Measurements from ENCODE around the gene CNGA3.
A peak's percentile ranks its signal among the peaks of the same experiment; 100 is the strongest.

Gene CNGA3

GRCh38 chr2:98444436-98445176, 98.3 kb downstream of the CNGA3 start, which contains the start of gene INPP4A:
Gene INPP4A, plus strand, starts transcription at chr2:98444858. Its CDS starts 75,191 bp downstream, at chr2:98520049.
- peak; percentile 56 for DNase-seq (ENCODE audit: low spot score)

DNA sequence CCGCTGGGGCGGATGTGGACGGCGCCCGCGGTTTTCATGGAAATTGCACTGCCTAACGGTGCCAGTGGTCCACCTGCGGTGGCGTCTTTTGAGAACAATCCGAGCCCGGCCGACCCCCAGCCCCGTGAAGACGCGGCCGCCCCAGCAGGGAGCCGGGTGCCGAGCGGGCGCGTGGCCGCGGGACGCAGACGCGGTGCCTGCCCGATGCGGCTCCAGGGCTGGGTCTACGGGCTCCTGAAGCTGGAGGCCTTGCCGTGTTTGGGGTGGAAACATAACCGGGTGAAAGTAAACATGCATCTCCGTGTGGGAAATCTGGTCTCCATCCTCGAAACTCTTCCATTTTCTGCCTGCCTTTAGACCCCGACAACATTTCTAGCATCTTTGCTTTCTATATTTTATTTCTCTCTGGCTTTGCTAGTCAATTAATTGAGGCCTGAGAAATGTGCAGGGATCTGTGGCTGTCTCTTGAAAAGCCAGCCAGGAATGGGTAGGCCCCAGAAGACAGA, 99.0 kb downstream of the CNGA3 start:
- DNase-seq (ENCODE audit: low spot score) = no peak

DNA sequence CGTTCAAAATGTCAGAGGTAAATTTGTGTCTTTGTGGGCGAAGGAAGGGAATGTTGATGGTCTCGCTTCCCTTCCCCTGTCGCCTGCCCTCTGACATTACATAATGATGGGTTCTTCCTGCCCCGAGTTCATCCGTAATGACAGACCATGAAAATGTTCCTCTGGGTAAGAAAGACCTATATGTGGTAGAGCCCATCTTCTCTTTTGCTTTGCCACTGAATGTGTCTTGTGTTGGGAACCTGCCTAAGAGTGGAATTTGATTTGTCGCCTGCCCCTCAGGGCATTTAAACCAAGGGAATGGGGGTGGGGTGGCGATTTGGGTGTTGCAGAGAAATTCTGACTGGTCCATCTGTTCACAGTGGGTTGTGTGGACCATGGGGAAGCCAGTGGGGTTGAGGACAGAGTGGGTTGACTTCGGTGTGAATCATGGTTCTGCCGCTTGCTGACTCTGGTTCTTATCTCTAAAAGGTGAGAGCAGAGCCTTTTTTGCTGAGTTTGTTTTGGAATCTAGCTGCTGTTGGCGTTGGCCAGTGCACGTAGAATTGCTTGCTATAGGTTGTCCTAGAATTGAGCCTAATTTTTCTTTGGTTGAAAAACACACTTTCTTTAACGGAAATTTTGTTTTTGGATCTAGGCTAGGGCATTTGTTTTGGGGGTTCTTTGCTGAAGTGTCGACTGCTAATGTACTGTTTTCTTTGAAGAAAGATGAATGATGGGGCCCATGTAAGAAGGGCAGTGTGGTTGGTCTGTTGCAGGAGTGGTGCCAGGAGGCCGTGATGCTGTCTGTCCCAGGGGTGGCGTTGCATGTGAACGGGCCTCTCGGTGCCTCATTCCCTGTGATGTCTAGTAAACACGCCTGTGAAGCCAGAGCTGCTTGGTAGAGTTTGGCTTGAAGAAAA, 99.7 kb downstream of the CNGA3 start:
- DNase-seq (ENCODE audit: low spot score) = no peak

- no peak for DNase-seq (ENCODE audit: low spot score)
Observed at GRCh38 chr2:98446850-98447249, 100.6 kb downstream of the CNGA3 start.
